ENCODE data around the gene MED4.

DNA sequence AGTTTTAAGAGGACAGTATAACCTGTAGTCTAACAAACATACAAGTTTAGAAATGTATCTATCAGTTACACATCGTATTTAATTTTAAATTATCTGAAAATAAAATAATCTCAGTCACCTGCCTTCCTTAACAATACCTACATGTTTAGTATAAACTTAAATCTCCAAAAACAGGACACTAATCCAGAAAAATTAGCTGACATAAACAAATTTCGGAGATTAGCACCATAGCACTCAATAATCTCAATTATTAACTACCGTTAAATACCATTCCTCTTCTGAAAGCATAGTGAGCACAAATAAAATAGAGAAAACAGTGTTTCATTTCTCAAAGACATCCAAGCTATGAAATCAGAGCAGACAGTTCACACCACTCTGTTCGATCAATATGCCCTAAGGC is 13.2 kb downstream of the MED4 start:
- TF ChIP-seq, protein P1, sequence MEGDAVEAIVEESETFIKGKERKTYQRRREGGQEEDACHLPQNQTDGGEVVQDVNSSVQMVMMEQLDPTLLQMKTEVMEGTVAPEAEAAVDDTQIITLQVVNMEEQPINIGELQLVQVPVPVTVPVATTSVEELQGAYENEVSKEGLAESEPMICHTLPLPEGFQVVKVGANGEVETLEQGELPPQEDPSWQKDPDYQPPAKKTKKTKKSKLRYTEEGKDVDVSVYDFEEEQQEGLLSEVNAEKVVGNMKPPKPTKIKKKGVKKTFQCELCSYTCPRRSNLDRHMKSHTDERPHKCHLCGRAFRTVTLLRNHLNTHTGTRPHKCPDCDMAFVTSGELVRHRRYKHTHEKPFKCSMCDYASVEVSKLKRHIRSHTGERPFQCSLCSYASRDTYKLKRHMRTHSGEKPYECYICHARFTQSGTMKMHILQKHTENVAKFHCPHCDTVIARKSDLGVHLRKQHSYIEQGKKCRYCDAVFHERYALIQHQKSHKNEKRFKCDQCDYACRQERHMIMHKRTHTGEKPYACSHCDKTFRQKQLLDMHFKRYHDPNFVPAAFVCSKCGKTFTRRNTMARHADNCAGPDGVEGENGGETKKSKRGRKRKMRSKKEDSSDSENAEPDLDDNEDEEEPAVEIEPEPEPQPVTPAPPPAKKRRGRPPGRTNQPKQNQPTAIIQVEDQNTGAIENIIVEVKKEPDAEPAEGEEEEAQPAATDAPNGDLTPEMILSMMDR (IDR thresholded peaks at IDR 0.05 in 8 of 11, conservative IDR thresholded peaks at IDR 0.05 in 3 of 11), result no peak
- no peak for TF ChIP-seq POLR2A (IDR thresholded peaks at IDR 0.05)

Data from spleen (tissue), 7 donors.